Coronary artery (tissue), 2 donors: ENCODE measurements around the gene ZNF622.

Source experiments
- DNase-seq: peaks from one replicate; pipeline ENCODE4 v3.0.0-alpha.2; 2017; ENCODE audit warnings: low spot score
- H3K27ac ChIP-seq, 2 donors: fragments of 200-600 bp; sonication (generic); one replicate each; pipeline ENCODE4 v1.5.1; 2016 to 2019
- H3K4me3 ChIP-seq: fragments of 200-600 bp; sonication (generic); 2 replicates; pipeline ENCODE4 v1.5.1; 2016; ENCODE audit warnings: mild to moderate bottlenecking, moderate library complexity
- TF ChIP-seq, protein P1 (sequence below): fragments of 200-600 bp; sonication (generic); IDR thresholded peaks from one replicate; pipeline ENCODE4 v1.5.1; 2019; ENCODE audit warnings: antibody characterized with exemption

The ZNF622 gene

DNA sequence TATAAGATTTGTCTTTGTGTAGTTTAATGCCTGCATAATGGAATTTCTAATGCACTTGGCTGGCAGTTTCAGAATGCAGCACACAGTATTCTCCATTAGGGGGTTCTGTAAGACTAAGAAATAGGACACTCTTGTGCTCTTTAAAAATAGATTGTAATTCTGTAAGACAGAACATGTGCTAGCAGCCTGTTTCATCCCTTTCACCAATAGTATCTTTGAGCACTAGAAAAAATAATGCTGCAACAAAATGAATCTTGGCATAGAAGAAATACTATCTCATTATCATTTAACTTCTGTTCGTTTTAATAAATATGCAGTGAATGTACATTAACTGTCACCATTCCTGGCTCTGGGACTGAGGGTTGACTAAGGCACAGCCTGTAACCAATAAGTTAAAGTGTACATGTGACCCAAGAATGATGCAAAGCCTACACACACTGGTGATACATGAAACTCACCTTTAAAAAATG is 23.8 kb upstream of the ZNF622 start:
- no peak overlapping the region for H3K4me3 ChIP-seq
- H3K27ac ChIP-seq: no peak overlapping the region
- no peak for DNase-seq
- TF ChIP-seq, protein P1, sequence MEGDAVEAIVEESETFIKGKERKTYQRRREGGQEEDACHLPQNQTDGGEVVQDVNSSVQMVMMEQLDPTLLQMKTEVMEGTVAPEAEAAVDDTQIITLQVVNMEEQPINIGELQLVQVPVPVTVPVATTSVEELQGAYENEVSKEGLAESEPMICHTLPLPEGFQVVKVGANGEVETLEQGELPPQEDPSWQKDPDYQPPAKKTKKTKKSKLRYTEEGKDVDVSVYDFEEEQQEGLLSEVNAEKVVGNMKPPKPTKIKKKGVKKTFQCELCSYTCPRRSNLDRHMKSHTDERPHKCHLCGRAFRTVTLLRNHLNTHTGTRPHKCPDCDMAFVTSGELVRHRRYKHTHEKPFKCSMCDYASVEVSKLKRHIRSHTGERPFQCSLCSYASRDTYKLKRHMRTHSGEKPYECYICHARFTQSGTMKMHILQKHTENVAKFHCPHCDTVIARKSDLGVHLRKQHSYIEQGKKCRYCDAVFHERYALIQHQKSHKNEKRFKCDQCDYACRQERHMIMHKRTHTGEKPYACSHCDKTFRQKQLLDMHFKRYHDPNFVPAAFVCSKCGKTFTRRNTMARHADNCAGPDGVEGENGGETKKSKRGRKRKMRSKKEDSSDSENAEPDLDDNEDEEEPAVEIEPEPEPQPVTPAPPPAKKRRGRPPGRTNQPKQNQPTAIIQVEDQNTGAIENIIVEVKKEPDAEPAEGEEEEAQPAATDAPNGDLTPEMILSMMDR: peak; percentile 24

DNA sequence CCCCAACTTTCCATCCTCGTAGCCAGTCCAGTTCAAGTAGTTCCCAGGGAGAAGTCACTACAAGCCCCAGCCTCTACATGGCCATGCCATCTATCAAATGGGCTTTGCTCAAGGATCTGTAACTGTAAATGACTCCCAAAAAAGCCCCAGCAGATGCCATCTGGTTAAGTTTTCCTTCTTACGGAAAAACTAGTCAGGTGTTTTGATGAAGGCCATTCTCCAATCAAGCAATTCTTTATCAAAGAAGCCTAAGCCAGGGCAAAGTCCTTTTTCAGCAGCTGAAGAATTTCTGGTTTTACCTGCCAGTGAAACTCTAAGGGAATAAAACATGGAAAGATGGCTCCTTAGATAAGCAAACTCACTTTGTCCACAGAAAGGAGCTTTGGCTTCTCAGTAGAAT is 21.9 kb upstream of the ZNF622 start:
- no peak overlapping the region for H3K4me3 ChIP-seq
- no peak overlapping the region for H3K27ac ChIP-seq
- TF ChIP-seq, protein P1: no peak
- no peak for DNase-seq

DNA sequence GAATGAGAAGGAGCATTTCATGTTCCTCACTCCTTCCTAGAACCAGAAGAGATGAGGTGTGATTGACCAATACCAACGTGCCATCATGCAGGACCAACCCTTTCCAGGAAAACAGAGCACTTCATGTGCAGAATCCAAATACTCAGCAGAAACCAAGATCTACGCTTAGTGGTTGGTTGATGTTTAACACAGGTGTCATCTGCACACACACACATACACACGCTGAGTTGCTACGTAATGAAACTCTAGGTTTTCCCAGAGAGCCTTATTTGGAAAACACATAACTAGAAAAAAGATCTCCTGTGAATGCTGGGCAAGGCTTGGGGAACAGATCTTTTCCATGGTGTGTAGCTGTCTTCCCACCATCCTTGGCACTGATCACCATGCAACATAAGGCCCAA is 21.1 kb upstream of the ZNF622 start:
- DNase-seq: no peak
- TF ChIP-seq, protein P1: no peak
- Histone ChIP-seq H3K4me3 (no peak overlapping the region), H3K27ac (no peak overlapping the region)

DNA sequence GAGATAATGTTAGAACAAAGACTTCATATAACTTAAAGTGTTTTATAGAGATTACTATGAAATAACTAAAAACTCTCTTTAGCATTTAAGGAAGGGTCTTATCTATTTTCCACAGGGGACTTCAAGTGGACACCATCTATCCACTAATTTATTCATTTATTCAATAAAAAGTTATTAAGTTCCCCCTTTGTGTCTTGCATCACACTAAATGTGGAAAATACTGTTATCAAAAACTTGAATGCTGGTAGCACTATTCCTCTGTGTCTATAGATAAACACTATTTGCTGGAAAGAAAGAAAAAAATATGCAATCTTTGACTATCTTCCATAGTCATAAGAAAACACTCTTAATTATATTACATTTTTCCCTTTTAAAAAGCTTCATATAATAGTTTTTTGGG is 20.1 kb upstream of the ZNF622 start:
- Histone ChIP-seq H3K4me3 (no peak overlapping the region), H3K27ac (no peak overlapping the region)
- TF ChIP-seq, protein P1: no peak
- no peak for DNase-seq

DNA sequence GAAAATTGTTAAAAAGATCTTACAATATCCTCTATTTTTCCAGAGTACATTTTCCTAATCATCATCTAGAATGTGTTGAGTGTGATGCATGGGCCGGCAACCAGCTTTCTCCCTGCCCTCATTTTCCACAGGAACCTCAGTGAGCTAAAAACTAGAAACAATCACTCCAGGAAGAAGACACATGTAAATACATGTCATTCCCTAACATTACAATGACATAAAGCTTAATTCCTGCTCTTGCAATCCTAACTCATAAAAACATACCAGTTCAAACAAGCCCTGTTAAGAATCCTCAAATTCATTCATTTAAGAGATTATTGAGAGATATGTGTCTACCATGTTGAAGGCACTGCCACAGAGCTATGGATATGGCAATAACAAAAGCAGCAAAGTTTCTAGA is 18.5 kb upstream of the ZNF622 start:
- Histone ChIP-seq H3K4me3 (no peak overlapping the region), H3K27ac (no peak overlapping the region)
- TF ChIP-seq, protein P1: no peak
- DNase-seq: no peak

DNA sequence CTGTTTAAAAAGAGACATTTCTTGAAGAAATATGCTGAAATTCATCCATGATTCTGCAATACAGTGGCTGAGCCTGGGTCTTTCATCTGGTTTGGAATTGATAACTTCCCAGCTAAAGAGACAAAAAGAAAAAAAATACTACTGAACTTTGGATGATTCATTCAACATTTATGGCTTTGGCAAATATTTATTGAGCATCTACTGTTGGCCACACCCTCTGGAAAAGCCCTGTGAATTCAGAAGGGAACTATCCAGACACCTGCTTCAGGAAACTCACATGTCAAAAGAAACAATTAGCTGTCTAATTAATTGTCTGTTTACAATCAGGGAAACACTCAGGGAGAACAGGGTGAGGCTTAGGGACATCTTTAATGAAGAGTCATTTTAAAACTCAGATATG is 17.8 kb upstream of the ZNF622 start:
- TF ChIP-seq, protein P1: no peak
- no peak for DNase-seq
- H3K27ac ChIP-seq: no peak overlapping the region
- no peak overlapping the region for H3K4me3 ChIP-seq

DNA sequence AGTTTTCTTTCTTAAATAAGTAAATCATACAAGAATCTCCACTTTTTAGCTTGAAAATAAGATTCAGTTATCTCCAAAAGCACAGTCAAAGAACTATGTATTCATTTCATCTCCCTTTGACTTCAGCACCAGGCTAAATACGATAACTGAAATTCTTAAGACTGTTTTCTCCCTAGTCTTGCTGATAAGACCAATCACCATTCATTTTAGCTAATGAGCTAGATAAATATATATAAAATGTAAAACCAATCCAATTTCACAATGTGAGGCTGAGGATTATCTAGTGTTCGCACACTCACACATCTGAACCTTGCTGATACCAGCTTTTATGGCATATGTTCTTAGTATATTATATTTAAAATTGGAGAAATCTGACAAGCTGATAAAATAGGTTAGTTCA is 17.3 kb upstream of the ZNF622 start:
- TF ChIP-seq, protein P1: no peak
- H3K27ac ChIP-seq: no peak overlapping the region
- DNase-seq: no peak
- no peak overlapping the region for H3K4me3 ChIP-seq
